Mucosa of descending colon (tissue), 3 donors: ENCODE measurements around the gene ABHD2. TPM values are rescaled to one million over a fixed set of nuclear protein-coding genes. Genes with fewer than 3 reads are reported as not detected.
"Not testable (repeated sequence)": the region's sequence is repeated elsewhere in the genome, so short reads cannot be mapped to it uniquely, and the experiment has no call there.

Experiments
- ATAC-seq: fragments of 200-7000 bp; cut with Tn5 transposase; one replicate; pipeline ENCODE4 v1.9.1; 2020; ENCODE audit warnings: mild to moderate bottlenecking, moderate library complexity
- DNase-seq, 3 donors: peaks; one replicate each; pipeline ENCODE4 v3.0.0-alpha.2; 2020
- H3K36me3 ChIP-seq: fragments of 200-600 bp; one replicate; pipeline ENCODE4 v1.8.0; 2021; ENCODE audit warnings: low read depth, mild to moderate bottlenecking
- H3K4me1 ChIP-seq: fragments of 200-600 bp; one replicate; pipeline ENCODE4 v1.8.0; 2021; ENCODE audit warnings: low read depth, mild to moderate bottlenecking
- H3K4me3 ChIP-seq: fragments of 200-600 bp; one replicate; pipeline ENCODE4 v1.8.0; 2021; ENCODE audit warnings: mild to moderate bottlenecking
- H3K9me3 ChIP-seq: fragments of 200-600 bp; one replicate; pipeline ENCODE4 v1.8.0; 2021; ENCODE audit warnings: mild to moderate bottlenecking
- intact Hi-C, 2 donors: fragments of 100-400 bp; cut with DNase I in 1 of 2; cut with micrococcal nuclease in 1 of 2; formaldehyde crosslinking; loops; one replicate each; pipeline versions ENCODE4 v1.11.0 to v1.11.1; 2022; cut with DNase I, micrococcal nuclease
- total RNA-seq, 3 donors: library from RNA; stranded (reverse); fragmentation: NEBNext Ultra II Directional in 2 of 3; extraction: Animal tissue kit (Norgen Biotek cat#: 25700) in 2 of 3; gene quantifications; one replicate each; pipeline versions ENCODE4 v1.2.1 to v1.2.4, GENCODE V29; 2021 to 2023
- TF ChIP-seq, protein P1 (sequence below): fragments of 200-600 bp; IDR thresholded peaks from one replicate; pipeline ENCODE4 v1.8.0; 2022; ENCODE audit warnings: antibody characterized with exemption, mild to moderate bottlenecking
- donor health status: DM: no; HTN: no; CAD: no; lungs with moderate emphysema.
- donor health status: DM: no; HTN: no; CAD: no.
- donor health status: DM: no; HTN: yes; CAD: no.

ABHD2 gene
- total RNA-seq, 3 donors from 2014 or later, result 82.2 to 156 (median 92.7) TPM

DNA sequence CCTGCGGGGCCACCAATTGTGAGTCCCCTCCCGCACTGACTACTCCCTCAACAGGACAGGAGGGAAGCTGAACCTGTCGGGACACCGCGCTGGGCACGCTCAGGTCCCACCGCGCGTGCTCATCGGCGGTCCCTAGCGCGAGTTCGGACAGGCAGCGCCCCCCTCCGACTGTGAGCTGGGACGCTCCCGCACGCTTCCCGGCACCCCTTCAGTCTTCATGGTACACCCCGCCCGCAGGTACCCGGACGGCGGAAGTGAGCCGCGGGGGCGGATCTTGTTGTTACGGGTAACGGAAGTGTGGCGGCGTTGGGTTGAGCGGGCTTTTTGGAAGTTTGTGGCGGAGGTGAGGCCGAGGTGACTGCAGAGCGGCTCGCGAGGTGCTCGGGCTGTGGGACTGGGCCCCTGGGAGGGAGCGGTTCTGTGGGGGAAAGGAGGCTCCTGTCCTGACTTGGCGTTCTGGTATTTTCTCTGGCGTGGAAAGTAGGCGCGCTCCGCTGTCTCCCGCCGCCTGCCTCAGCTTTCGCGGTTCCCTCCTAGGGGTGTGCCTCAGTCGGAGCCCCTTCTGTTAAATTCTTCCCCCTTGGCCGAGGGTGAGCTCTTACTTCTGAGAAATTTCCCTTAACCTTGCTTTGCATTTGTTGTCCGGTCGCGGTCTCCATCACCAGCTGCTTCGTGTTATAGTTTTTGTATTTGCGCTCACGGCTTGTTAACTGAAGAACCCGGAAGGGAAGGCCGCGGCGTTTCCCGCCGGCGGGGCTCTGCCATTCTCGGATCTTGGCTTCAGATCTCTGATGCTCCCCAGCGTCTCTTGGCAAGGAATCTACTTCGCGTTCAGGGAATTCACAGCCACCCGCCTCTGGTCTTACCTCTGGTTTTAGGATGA, 155.7 kb downstream of the ABHD2 start, which contains the start of gene FANCI:
FANCI (plus strand) TSS at position 289 of the 883 bp plus-strand sequence. CDS start 3,669 bp downstream, outside the sequence.
- intact Hi-C loops, result no loop called here
- DNase-seq, result peak; percentile 98 to 99 (median 99)
- peak; percentile 100 for ATAC-seq
- TF ChIP-seq, protein P1, sequence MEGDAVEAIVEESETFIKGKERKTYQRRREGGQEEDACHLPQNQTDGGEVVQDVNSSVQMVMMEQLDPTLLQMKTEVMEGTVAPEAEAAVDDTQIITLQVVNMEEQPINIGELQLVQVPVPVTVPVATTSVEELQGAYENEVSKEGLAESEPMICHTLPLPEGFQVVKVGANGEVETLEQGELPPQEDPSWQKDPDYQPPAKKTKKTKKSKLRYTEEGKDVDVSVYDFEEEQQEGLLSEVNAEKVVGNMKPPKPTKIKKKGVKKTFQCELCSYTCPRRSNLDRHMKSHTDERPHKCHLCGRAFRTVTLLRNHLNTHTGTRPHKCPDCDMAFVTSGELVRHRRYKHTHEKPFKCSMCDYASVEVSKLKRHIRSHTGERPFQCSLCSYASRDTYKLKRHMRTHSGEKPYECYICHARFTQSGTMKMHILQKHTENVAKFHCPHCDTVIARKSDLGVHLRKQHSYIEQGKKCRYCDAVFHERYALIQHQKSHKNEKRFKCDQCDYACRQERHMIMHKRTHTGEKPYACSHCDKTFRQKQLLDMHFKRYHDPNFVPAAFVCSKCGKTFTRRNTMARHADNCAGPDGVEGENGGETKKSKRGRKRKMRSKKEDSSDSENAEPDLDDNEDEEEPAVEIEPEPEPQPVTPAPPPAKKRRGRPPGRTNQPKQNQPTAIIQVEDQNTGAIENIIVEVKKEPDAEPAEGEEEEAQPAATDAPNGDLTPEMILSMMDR, result peak; percentile 37
- peak within 1 kb of the TSS; percentile 55 for H3K4me3 ChIP-seq
- H3K36me3 ChIP-seq, result no peaks in the 10 kb centered on the region
- H3K4me1 ChIP-seq, result peaks cover 8% of the 10 kb centered on the region
- H3K9me3 ChIP-seq, result no peaks in the 10 kb centered on the region

DNA sequence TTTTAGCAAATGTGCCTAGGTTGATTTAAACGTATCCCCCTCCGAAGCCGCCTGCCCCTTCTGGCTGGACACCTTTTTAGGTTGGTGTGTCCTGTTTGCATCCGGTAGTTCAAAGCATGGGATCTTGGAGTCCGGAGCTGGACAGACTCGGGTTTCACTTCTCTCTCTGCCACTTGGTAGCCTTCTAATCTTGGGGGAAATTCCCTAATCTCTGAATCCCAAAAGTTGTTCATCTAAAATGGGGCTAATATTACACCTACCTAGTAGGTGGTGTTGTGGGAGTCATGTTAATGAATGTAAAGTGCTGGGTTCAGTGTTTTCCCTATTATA, 156.3 kb downstream of the ABHD2 start:
- intact Hi-C loops, result no loop called here
- peaks cover 8% of the 10 kb centered on the region for H3K4me1 ChIP-seq

DNA sequence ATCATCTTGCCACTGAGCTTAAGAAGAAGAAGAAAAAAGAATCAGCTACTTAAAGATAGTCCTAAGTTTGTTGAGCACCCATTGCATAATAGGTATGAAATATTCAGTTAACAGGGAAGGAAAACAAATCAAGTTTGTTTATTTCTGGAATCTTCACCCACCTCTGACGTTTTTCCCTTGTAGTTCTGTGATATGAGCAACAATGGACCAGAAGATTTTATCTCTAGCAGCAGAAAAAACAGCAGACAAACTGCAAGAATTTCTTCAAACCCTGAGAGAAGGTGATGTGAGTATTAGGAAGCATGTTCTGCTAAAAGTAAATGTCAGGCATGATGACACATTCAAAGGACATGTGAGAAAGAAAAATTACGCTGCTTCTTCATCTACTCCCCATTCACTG, 159.2 kb downstream of the ABHD2 start:
- no peak for ATAC-seq
- intact Hi-C loops, result no loop called here

More for the DNA sequence above, 156.3 kb downstream of the ABHD2 start:
- Histone ChIP-seq H3K36me3 (no peaks in the 10 kb centered on the region), H3K9me3 (no peaks in the 10 kb centered on the region), H3K4me3 (peak overlapping the region; percentile 55)
- DNase-seq (no peak), ATAC-seq (peak; percentile 5)
- TF ChIP-seq, protein P1, result no peak

DNA sequence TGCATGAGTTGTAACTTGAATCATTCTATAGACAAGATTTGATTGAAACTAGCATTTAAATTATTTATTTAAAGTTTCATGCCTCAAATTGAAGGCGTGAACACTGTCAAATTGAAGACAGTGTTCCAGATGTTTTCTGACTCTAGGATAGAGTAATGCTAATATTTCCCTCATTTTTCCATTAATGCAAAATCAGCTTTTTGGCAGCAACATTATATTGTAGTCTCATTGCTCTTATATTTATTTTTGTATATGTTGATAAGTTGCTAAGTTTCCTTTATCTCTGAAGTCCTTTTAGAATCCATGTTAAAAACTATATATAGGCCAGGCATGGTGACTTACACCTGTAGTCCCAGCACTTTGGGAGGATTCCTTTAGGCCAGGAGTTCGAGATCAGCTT, 160.3 kb downstream of the ABHD2 start:
- DNase-seq (no peak), ATAC-seq (no peak)
- TF ChIP-seq, protein P1, result no peak
- H3K4me3 ChIP-seq, result no peak overlapping the region
- intact Hi-C loops, result no loop called here
- H3K9me3 ChIP-seq, result no peaks in the 10 kb centered on the region
- peaks cover 8% of the 10 kb centered on the region for H3K4me1 ChIP-seq
- no peaks in the 10 kb centered on the region for H3K36me3 ChIP-seq

More for the DNA sequence above, 159.2 kb downstream of the ABHD2 start:
- H3K4me3 ChIP-seq, result no peak overlapping the region
- no peaks in the 10 kb centered on the region for H3K9me3 ChIP-seq
- H3K4me1 ChIP-seq, result peaks cover 8% of the 10 kb centered on the region
- no peak for DNase-seq
- H3K36me3 ChIP-seq, result no peaks in the 10 kb centered on the region
- TF ChIP-seq, protein P1, result no peak

DNA sequence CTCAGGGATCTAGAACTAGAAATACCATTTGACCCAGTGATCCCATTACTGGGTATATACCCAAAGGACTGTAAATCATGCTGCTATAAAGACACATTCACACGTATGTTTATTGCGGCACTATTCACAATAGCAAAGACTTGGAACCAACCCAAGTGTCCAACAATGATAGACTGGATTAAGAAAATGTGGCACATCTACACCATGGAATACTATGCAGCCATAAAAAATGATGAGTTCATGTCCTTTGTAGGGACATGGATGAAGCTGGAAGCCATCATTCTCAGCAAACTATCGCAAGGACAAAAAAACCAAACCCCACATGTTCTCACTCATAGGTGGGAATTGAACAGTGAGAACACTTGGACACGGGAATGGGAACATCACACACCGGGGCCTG, 161.9 kb downstream of the ABHD2 start:
- intact Hi-C loops, H3K4me1 ChIP-seq, H3K36me3 ChIP-seq, DNase-seq, H3K4me3 ChIP-seq, ATAC-seq, H3K9me3 ChIP-seq: not testable (repeated sequence)

Other genes starting within 250 kb of the ABHD2 start
- 1 to 10 TPM; 2.7 to 6.7 (median 4.0) TPM for gene HAPLN3, start 192.9 kb upstream of the ABHD2 start, total RNA-seq
- 100 to 1,000 TPM in 1 of 3 donors, 10 to 100 TPM in 2; 24.2 to 102 (median 66.7) TPM for gene MFGE8, start 175.1 kb upstream of the ABHD2 start, total RNA-seq
- gene RLBP1, start 133.1 kb downstream of the ABHD2 start, total RNA-seq, result 1 to 10 TPM in 1 of 3 donors, not detected in 2; 2.1 TPM
- 10 to 100 TPM; 12.9 to 27.1 (median 14.0) TPM for gene FANCI, start 155.5 kb downstream of the ABHD2 start, total RNA-seq
- 10 to 100 TPM; 59.4 to 73.7 (median 66.0) TPM for gene POLG, start 246.4 kb downstream of the ABHD2 start, total RNA-seq